Measurements from ENCODE around the gene BMERB1. TPM values are rescaled to one million over a fixed set of nuclear protein-coding genes. Genes with fewer than 3 reads are reported as not detected.

The BMERB1 gene
- total and polyA plus RNA-seq, 4 donors: 5.6 to 33.3 (median 9.0) TPM

DNA sequence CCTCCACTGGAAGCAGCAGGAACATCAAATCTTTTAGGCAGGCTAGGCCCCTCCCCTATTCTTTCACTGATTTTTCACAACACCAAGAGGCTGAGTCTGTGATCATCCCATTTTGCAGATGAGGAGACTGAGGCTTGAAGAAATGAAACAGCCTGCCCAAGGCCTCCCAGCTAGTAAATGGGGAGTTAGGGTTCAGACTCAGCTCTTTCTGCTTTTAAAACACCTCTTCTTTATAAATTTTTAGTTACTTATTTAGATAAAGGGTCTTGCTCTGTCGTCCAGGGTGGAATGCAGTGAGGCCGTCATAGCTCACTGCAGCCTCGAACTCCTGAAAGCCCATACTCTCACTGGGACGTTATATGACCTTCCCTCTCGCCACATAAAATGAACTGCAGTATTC, 82.2 kb downstream of the BMERB1 start:
- H3K27ac ChIP-seq (ENCODE audit: low read depth in 1 of 2, low read length in 2 of 2): no peak overlapping the region
- TF ChIP-seq, protein P1, sequence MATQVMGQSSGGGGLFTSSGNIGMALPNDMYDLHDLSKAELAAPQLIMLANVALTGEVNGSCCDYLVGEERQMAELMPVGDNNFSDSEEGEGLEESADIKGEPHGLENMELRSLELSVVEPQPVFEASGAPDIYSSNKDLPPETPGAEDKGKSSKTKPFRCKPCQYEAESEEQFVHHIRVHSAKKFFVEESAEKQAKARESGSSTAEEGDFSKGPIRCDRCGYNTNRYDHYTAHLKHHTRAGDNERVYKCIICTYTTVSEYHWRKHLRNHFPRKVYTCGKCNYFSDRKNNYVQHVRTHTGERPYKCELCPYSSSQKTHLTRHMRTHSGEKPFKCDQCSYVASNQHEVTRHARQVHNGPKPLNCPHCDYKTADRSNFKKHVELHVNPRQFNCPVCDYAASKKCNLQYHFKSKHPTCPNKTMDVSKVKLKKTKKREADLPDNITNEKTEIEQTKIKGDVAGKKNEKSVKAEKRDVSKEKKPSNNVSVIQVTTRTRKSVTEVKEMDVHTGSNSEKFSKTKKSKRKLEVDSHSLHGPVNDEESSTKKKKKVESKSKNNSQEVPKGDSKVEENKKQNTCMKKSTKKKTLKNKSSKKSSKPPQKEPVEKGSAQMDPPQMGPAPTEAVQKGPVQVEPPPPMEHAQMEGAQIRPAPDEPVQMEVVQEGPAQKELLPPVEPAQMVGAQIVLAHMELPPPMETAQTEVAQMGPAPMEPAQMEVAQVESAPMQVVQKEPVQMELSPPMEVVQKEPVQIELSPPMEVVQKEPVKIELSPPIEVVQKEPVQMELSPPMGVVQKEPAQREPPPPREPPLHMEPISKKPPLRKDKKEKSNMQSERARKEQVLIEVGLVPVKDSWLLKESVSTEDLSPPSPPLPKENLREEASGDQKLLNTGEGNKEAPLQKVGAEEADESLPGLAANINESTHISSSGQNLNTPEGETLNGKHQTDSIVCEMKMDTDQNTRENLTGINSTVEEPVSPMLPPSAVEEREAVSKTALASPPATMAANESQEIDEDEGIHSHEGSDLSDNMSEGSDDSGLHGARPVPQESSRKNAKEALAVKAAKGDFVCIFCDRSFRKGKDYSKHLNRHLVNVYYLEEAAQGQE (IDR thresholded peaks at IDR 0.05): no peak
- TF ChIP-seq JUND (IDR thresholded peaks at IDR 0.05) (no peak), HNF4A (conservative IDR thresholded peaks at IDR 0.05) (no peak), HNF4G (IDR thresholded peaks at IDR 0.05) (no peak), RXRA (IDR thresholded peaks at IDR 0.05) (no peak), TAF1 (conservative IDR thresholded peaks at IDR 0.05) (no peak), SP1 (IDR thresholded peaks at IDR 0.05) (no peak), EGR1 (IDR thresholded peaks at IDR 0.05; ENCODE audit: low read depth in 2 of 2) (no peak), GABPA (IDR thresholded peaks at IDR 0.05 in 1 of 2, conservative IDR thresholded peaks at IDR 0.05 in 1 of 2) (no peak), FOXA2 (IDR thresholded peaks at IDR 0.05) (no peak), FOXA1 (IDR thresholded peaks at IDR 0.05) (no peak), NR2F2 (IDR thresholded peaks at IDR 0.05) (no peak), YY1 (IDR thresholded peaks at IDR 0.05) (no peak)
- TF ChIP-seq, protein P2, sequence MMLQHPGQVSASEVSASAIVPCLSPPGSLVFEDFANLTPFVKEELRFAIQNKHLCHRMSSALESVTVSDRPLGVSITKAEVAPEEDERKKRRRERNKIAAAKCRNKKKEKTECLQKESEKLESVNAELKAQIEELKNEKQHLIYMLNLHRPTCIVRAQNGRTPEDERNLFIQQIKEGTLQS (IDR thresholded peaks at IDR 0.05): no peak
- TF ChIP-seq, protein P3, sequence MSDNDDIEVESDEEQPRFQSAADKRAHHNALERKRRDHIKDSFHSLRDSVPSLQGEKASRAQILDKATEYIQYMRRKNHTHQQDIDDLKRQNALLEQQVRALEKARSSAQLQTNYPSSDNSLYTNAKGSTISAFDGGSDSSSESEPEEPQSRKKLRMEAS (IDR thresholded peaks at IDR 0.05): no peak
- TF ChIP-seq, protein P4, sequence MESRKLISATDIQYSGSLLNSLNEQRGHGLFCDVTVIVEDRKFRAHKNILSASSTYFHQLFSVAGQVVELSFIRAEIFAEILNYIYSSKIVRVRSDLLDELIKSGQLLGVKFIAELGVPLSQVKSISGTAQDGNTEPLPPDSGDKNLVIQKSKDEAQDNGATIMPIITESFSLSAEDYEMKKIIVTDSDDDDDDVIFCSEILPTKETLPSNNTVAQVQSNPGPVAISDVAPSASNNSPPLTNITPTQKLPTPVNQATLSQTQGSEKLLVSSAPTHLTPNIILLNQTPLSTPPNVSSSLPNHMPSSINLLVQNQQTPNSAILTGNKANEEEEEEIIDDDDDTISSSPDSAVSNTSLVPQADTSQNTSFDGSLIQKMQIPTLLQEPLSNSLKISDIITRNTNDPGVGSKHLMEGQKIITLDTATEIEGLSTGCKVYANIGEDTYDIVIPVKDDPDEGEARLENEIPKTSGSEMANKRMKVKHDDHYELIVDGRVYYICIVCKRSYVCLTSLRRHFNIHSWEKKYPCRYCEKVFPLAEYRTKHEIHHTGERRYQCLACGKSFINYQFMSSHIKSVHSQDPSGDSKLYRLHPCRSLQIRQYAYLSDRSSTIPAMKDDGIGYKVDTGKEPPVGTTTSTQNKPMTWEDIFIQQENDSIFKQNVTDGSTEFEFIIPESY (IDR thresholded peaks at IDR 0.05): no peak
- no peak for DNase-seq (ENCODE audit: low spot score)
- no peaks in the 10 kb centered on the region for H3K27me3 ChIP-seq (ENCODE audit: control insufficient read depth in 4 of 4, insufficient read depth in 4 of 4, low read length in 3 of 4)
- peaks cover 0 to 5% (median 2%) of the 10 kb centered on the region in 4 donors for H3K4me1 ChIP-seq (ENCODE audit: control insufficient read depth in 4 of 4, insufficient read depth in 4 of 4, low read length in 3 of 4)
- H3K9ac ChIP-seq (ENCODE audit: low read depth in 1 of 2, low read length in 2 of 2): no peak overlapping the region
- no peaks in the 10 kb centered on the region for H3K9me3 ChIP-seq (ENCODE audit: control insufficient read depth in 4 of 4, low read length in 3 of 4)
- H3K36me3 ChIP-seq (ENCODE audit: control insufficient read depth in 4 of 4, insufficient read depth in 3 of 4, low read depth in 1 of 4, low read length in 3 of 4): peaks cover 0 to 6% (median 0%) of the 10 kb centered on the region in 4 donors
- 95% methylated on average over 5 of the region's 5 CpGs for WGBS
- H3K4me3 ChIP-seq (ENCODE audit: low read depth in 1 of 3, low read length in 3 of 3): no peak overlapping the region

DNA sequence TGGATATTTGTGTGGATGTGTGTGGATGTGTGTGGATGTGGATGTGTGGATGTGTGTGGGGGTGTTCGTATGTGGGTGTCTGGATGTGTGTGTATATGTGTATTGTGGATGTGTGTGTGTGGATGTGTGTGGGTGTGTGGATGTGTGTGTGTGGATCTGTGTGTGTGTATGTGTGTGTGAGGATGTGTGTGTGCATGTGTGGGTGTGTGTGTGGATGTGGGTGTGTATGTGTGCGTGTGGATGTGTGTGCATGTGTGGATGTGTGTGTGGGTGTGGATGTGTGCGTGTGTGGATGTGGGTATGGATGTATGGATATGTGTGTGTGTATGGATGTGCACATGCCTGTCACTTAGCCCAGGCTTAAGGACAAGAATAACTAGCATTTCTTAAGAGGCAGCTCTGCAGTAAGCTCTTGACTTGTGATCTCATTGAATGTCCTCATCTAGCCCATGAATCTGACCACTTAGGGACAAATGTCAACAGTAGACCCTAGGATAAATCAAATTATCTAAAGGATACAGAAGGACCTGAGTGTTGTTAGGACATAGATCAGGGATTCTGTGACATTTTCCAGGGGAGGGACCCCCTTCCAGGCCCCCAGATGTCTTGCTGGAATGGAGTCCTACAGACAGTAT, 83.5 kb downstream of the BMERB1 start:
- Histone ChIP-seq H3K4me3 (ENCODE audit: low read depth in 1 of 3, low read length in 3 of 3) (no peak overlapping the region), H3K36me3 (ENCODE audit: control insufficient read depth in 4 of 4, insufficient read depth in 3 of 4, low read depth in 1 of 4, low read length in 3 of 4) (peaks cover 0 to 6% (median 0%) of the 10 kb centered on the region in 4 donors), H3K9ac (ENCODE audit: low read depth in 1 of 2, low read length in 2 of 2) (no peak overlapping the region), H3K4me1 (ENCODE audit: control insufficient read depth in 4 of 4, insufficient read depth in 4 of 4, low read length in 3 of 4) (peaks cover 0 to 11% (median 5%) of the 10 kb centered on the region in 4 donors), H3K27me3 (ENCODE audit: control insufficient read depth in 4 of 4, insufficient read depth in 4 of 4, low read length in 3 of 4) (no peaks in the 10 kb centered on the region), H3K27ac (ENCODE audit: low read depth in 1 of 2, low read length in 2 of 2) (peak overlapping the region in 1 of 2 donors; percentile 42), H3K9me3 (ENCODE audit: control insufficient read depth in 4 of 4, low read length in 3 of 4) (no peaks in the 10 kb centered on the region)
- WGBS: 98% methylated on average over 3 of the region's 3 CpGs
- no peak for DNase-seq (ENCODE audit: low spot score)
- TF ChIP-seq YY1 (IDR thresholded peaks at IDR 0.05) (no peak), NR2F2 (IDR thresholded peaks at IDR 0.05) (no peak), HNF4G (IDR thresholded peaks at IDR 0.05) (no peak)
- TF ChIP-seq, protein P1 (IDR thresholded peaks at IDR 0.05): no peak
